ENCODE measurements around the gene LCE6A. TPM values are rescaled to one million over a fixed set of nuclear protein-coding genes. Genes with fewer than 3 reads are reported as not detected.

Gene LCE6A
- total and polyA plus RNA-seq, 3 experiments from 2014 or later = not detected

GRCh38 chr1:152880316-152880715 lies 37.7 kb downstream of the LCE6A start:
- no peaks in the 10 kb centered on the region for H3K9me3 ChIP-seq (ENCODE audit: low read length)
- Mint-ChIP-seq H3K27me3 (peaks cover 18 to 26% of the 10 kb centered on the region in 2 donors), H3K4me1 (peaks cover 0 to 2% (median 0%) of the 10 kb centered on the region in 3 donors), H3K36me3 (no peaks in the 10 kb centered on the region), H3K9me3 (peaks cover 0 to 1% (median 0%) of the 10 kb centered on the region in 5 donors), H3K4me3 (no peak overlapping the region), H3K27ac (peak overlapping the region in 2 of 8 donors; percentile 24 to 88)
- H3K27ac ChIP-seq (ENCODE audit: low read depth, low read length) = no peak overlapping the region
- H3K4me3 ChIP-seq (ENCODE audit: low read length) = no peak overlapping the region
- H3K27me3 ChIP-seq (ENCODE audit: insufficient read depth, low read length, poor library complexity, severe bottlenecking) = no peaks in the 10 kb centered on the region
- no peaks in the 10 kb centered on the region for H3K4me1 ChIP-seq (ENCODE audit: insufficient read depth, low read length)
- ChIA-PET POLR2A (no interaction called here), CTCF (no interaction called here)
- DNase-seq = no peak
- H3K36me3 ChIP-seq (ENCODE audit: insufficient read depth, low read length) = no peaks in the 10 kb centered on the region

DNA sequence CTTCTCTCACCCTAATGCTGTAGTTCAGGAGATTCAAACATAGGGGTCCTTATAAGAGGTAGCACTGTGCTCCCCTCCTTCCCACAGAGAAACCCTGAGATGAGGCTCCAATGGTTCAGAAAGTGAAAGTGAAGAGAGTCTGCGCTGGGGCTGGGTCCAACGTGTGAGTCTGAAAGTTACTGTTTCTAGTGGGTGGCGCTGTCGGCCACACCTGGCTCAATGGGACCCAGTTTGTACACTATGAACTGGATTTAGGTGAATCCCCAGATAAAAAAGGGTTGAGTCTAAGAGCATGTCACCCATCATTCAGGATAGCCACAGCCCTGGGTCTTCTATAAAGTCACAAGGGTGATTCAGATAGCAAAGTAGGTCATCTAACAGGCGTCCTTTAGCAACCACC lies 38.3 kb downstream of the LCE6A start:
- no peak for DNase-seq
- no peaks in the 10 kb centered on the region for H3K27me3 ChIP-seq (ENCODE audit: insufficient read depth, low read length, poor library complexity, severe bottlenecking)
- no peak overlapping the region for H3K4me3 ChIP-seq (ENCODE audit: low read length)
- Mint-ChIP-seq H3K36me3 (no peaks in the 10 kb centered on the region), H3K27me3 (peaks cover 18 to 21% of the 10 kb centered on the region in 2 donors), H3K9me3 (peaks cover 0 to 1% (median 0%) of the 10 kb centered on the region in 5 donors), H3K27ac (peak overlapping the region in 1 of 8 donors; percentile 43), H3K4me1 (peaks cover 0 to 2% (median 0%) of the 10 kb centered on the region in 3 donors), H3K4me3 (peak overlapping the region in 1 of 7 donors; percentile 17)
- no peaks in the 10 kb centered on the region for H3K9me3 ChIP-seq (ENCODE audit: low read length)
- no peaks in the 10 kb centered on the region for H3K36me3 ChIP-seq (ENCODE audit: insufficient read depth, low read length)
- H3K4me1 ChIP-seq (ENCODE audit: insufficient read depth, low read length) = no peaks in the 10 kb centered on the region
- POLR2A ChIA-PET = no interaction called here
- CTCF ChIA-PET = no interaction called here
- no peak overlapping the region for H3K27ac ChIP-seq (ENCODE audit: low read depth, low read length)

- no peak for DNase-seq
- H3K9me3 ChIP-seq (ENCODE audit: low read length) = no peaks in the 10 kb centered on the region
- Mint-ChIP-seq H3K27me3 (peaks cover 2 to 8% of the 10 kb centered on the region in 2 donors), H3K27ac (peak overlapping the region in 1 of 8 donors; percentile 38), H3K4me1 (peaks cover 0 to 2% (median 0%) of the 10 kb centered on the region in 3 donors), H3K4me3 (no peak overlapping the region), H3K9me3 (peaks cover 0 to 1% (median 0%) of the 10 kb centered on the region in 5 donors), H3K36me3 (no peaks in the 10 kb centered on the region)
- H3K27me3 ChIP-seq (ENCODE audit: insufficient read depth, low read length, poor library complexity, severe bottlenecking) = no peaks in the 10 kb centered on the region
- ChIA-PET CTCF (no interaction called here), POLR2A (no interaction called here)
- no peaks in the 10 kb centered on the region for H3K36me3 ChIP-seq (ENCODE audit: insufficient read depth, low read length)
- no peak overlapping the region for H3K27ac ChIP-seq (ENCODE audit: low read depth, low read length)
- no peak overlapping the region for H3K4me3 ChIP-seq (ENCODE audit: low read length)
- H3K4me1 ChIP-seq (ENCODE audit: insufficient read depth, low read length) = no peaks in the 10 kb centered on the region
These were observed 41.4 kb downstream of the LCE6A start for GRCh38 chr1:152884085-152884484.

DNA sequence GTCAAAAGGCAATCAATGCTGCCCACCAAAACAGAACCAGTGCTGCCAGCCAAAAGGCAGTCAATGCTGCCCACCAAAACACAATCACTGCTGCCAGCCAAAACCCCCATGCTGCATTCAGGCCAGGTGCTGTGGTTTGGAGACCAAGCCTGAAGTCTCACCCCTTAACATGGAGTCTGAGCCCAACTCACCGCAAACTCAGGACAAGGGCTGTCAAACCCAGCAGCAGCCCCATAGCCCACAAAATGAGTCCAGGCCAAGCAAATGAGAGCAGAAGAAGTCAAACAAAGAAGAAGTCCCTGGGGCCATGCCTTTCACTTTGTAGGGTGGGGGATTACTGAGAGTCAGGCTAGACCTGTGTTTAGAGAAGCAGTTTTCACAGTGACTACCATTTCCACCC lies 41.9 kb downstream of the LCE6A start:
- Mint-ChIP-seq H3K27me3 (peaks cover 2 to 8% of the 10 kb centered on the region in 2 donors), H3K4me3 (no peak overlapping the region), H3K9me3 (peaks cover 0 to 1% (median 0%) of the 10 kb centered on the region in 5 donors), H3K4me1 (peaks cover 0 to 2% (median 0%) of the 10 kb centered on the region in 3 donors), H3K36me3 (no peaks in the 10 kb centered on the region), H3K27ac (no peak overlapping the region)
- H3K9me3 ChIP-seq (ENCODE audit: low read length) = no peaks in the 10 kb centered on the region
- H3K27me3 ChIP-seq (ENCODE audit: insufficient read depth, low read length, poor library complexity, severe bottlenecking) = no peaks in the 10 kb centered on the region
- H3K4me3 ChIP-seq (ENCODE audit: low read length) = no peak overlapping the region
- no peak overlapping the region for H3K27ac ChIP-seq (ENCODE audit: low read depth, low read length)
- no peak for DNase-seq
- POLR2A ChIA-PET = no interaction called here
- H3K36me3 ChIP-seq (ENCODE audit: insufficient read depth, low read length) = no peaks in the 10 kb centered on the region
- no peaks in the 10 kb centered on the region for H3K4me1 ChIP-seq (ENCODE audit: insufficient read depth, low read length)
- CTCF ChIA-PET = no interaction called here

DNA sequence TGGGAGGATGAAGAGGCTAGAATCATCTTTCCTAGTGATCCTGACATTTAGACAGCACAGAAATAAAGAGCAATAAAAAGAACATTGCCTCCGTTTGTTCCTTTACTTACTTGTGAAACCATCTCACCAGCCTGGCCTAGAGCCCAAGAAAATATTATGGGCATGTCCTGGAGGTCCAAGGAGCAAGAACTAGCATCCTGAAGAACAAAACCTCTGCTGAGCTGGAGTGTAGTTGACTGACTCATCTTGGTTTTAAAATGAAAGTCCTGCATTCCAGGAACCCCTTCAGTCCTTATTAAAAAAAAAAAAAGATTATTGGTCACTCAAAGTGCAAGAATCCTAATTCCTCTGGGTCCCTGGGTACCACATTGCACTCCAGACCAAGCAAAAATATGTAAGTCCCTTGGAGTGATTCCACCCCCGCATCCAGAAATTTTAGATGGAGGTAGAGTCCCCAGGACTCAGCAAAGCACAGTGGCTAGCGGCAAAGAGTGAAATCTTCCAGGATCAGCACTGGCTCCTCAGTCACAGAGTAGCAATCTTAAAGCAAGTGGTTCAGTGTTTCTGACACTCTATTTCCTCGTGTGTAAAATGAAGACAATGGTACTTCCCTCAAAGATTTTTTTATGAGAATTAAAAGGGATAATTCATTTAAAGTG lies 42.4 kb downstream of the LCE6A start:
- H3K36me3 Mint-ChIP-seq = no peaks in the 10 kb centered on the region
- POLR2A ChIA-PET = no interaction called here
- no peak overlapping the region for H3K4me3 Mint-ChIP-seq

GRCh38 chr1:152886085-152886484 lies 43.4 kb downstream of the LCE6A start:
- H3K27me3 Mint-ChIP-seq = peaks cover 0 to 7% of the 10 kb centered on the region in 2 donors
- Histone ChIP-seq H3K27ac (ENCODE audit: low read depth, low read length) (no peak overlapping the region), H3K27me3 (ENCODE audit: insufficient read depth, low read length, poor library complexity, severe bottlenecking) (no peaks in the 10 kb centered on the region), H3K9me3 (ENCODE audit: low read length) (no peaks in the 10 kb centered on the region), H3K4me1 (ENCODE audit: insufficient read depth, low read length) (no peaks in the 10 kb centered on the region), H3K4me3 (ENCODE audit: low read length) (no peak overlapping the region), H3K36me3 (ENCODE audit: insufficient read depth, low read length) (no peaks in the 10 kb centered on the region)
- DNase-seq = no peak
- no peaks in the 10 kb centered on the region for H3K36me3 Mint-ChIP-seq
- no peaks in the 10 kb centered on the region for H3K4me1 Mint-ChIP-seq
- H3K4me3 Mint-ChIP-seq = no peak overlapping the region
- peaks cover 0 to 1% (median 0%) of the 10 kb centered on the region in 5 donors for H3K9me3 Mint-ChIP-seq
- CTCF ChIA-PET = no interaction called here
- POLR2A ChIA-PET = no interaction called here
- H3K27ac Mint-ChIP-seq = no peak overlapping the region

More for the DNA sequence above, 42.4 kb downstream of the LCE6A start:
- H3K4me1 Mint-ChIP-seq = peaks cover 0 to 2% (median 0%) of the 10 kb centered on the region in 3 donors
- H3K4me3 ChIP-seq (ENCODE audit: low read length) = no peak overlapping the region
- H3K9me3 ChIP-seq (ENCODE audit: low read length) = no peaks in the 10 kb centered on the region
- peaks cover 0 to 1% (median 0%) of the 10 kb centered on the region in 5 donors for H3K9me3 Mint-ChIP-seq
- H3K4me1 ChIP-seq (ENCODE audit: insufficient read depth, low read length) = no peaks in the 10 kb centered on the region
- DNase-seq = no peak
- no peaks in the 10 kb centered on the region for H3K27me3 ChIP-seq (ENCODE audit: insufficient read depth, low read length, poor library complexity, severe bottlenecking)
- H3K36me3 ChIP-seq (ENCODE audit: insufficient read depth, low read length) = no peaks in the 10 kb centered on the region
- no peak overlapping the region for H3K27ac ChIP-seq (ENCODE audit: low read depth, low read length)
- CTCF ChIA-PET = no interaction called here
- H3K27me3 Mint-ChIP-seq = peaks cover 2 to 7% of the 10 kb centered on the region in 2 donors
- H3K27ac Mint-ChIP-seq = no peak overlapping the region

DNA sequence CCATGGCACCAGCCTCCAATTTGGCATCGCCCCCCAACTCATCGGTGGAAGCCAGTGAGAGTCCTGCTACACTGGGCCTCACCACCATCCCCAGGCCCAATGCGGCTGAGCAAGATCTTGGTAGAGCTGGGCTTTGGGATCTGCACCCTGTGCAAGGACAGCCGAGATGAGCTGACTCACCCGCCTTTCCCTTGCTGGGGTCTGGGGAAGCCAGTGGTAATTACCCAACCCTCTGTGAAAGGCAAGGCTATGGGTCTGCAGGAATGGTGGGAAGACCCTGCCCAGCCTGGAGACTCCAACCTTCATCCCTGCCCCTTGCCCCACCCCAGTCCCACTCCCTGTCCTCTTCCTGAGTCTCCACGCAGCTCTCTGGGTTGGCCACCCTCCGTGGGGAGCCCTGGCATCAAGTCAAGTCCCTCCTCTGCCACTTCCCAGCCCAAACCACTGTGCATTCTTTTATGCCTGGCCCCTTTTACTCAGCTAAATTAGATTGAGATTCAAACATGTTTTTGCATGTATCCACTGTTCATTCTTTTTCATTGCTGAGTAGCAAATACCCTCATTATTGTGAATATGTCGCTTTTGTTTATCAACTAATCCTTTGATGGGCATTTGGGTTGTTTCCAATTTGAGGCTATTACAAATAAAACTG lies 44.2 kb downstream of the LCE6A start:
- Mint-ChIP-seq H3K4me1 (no peaks in the 10 kb centered on the region), H3K27me3 (peaks cover 5 to 7% of the 10 kb centered on the region in 2 donors), H3K36me3 (no peaks in the 10 kb centered on the region), H3K4me3 (no peak overlapping the region), H3K27ac (no peak overlapping the region), H3K9me3 (peaks cover 0 to 1% (median 0%) of the 10 kb centered on the region in 5 donors)
- H3K9me3 ChIP-seq (ENCODE audit: low read length) = no peaks in the 10 kb centered on the region
- DNase-seq = no peak
- POLR2A ChIA-PET = no interaction called here
- no peaks in the 10 kb centered on the region for H3K27me3 ChIP-seq (ENCODE audit: insufficient read depth, low read length, poor library complexity, severe bottlenecking)
- H3K27ac ChIP-seq (ENCODE audit: low read depth, low read length) = no peak overlapping the region
- H3K36me3 ChIP-seq (ENCODE audit: insufficient read depth, low read length) = no peaks in the 10 kb centered on the region
- no peak overlapping the region for H3K4me3 ChIP-seq (ENCODE audit: low read length)
- no peaks in the 10 kb centered on the region for H3K4me1 ChIP-seq (ENCODE audit: insufficient read depth, low read length)
- CTCF ChIA-PET = no interaction called here

DNA sequence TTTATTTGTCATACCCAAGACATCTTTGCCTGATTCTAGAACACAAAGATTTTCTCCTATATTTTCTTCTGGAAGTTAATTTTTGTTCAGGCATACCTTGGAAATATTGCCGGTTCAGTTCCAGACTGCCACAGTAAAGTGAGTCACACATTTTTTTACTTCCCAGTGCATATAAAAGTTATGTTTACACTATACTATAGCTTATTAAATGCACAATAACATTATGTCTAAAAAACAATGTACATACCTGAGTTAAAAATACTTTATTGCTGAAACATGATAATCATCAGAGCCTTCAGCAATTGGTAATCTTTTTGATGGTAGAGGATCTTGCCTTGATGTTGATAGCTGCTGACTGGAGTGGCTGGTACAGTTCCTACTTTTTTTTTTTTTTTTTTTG lies 45.5 kb downstream of the LCE6A start:
- no peak overlapping the region for H3K27ac ChIP-seq (ENCODE audit: low read depth, low read length)
- no peak for DNase-seq
- H3K36me3 ChIP-seq (ENCODE audit: insufficient read depth, low read length) = no peaks in the 10 kb centered on the region
- CTCF ChIA-PET = no interaction called here
- H3K27me3 ChIP-seq (ENCODE audit: insufficient read depth, low read length, poor library complexity, severe bottlenecking) = no peaks in the 10 kb centered on the region
- H3K27ac Mint-ChIP-seq = no peak overlapping the region
- POLR2A ChIA-PET = no interaction called here
- no peaks in the 10 kb centered on the region for H3K9me3 Mint-ChIP-seq
- H3K36me3 Mint-ChIP-seq = no peaks in the 10 kb centered on the region
- H3K4me3 Mint-ChIP-seq = no peak overlapping the region
- no peaks in the 10 kb centered on the region for H3K4me1 ChIP-seq (ENCODE audit: insufficient read depth, low read length)
- no peaks in the 10 kb centered on the region for H3K4me1 Mint-ChIP-seq
- H3K4me3 ChIP-seq (ENCODE audit: low read length) = no peak overlapping the region
- no peaks in the 10 kb centered on the region for H3K9me3 ChIP-seq (ENCODE audit: low read length)
- H3K27me3 Mint-ChIP-seq = peaks cover 5 to 13% of the 10 kb centered on the region in 2 donors

Measured in CD8-positive, alpha-beta memory T cell (primary cell).